ENCODE results near the gene ASB3.
"Not testable (repeated sequence)": the region's sequence is repeated elsewhere in the genome, so short reads cannot be mapped to it uniquely, and the experiment has no call there.

ASB3 gene

DNA sequence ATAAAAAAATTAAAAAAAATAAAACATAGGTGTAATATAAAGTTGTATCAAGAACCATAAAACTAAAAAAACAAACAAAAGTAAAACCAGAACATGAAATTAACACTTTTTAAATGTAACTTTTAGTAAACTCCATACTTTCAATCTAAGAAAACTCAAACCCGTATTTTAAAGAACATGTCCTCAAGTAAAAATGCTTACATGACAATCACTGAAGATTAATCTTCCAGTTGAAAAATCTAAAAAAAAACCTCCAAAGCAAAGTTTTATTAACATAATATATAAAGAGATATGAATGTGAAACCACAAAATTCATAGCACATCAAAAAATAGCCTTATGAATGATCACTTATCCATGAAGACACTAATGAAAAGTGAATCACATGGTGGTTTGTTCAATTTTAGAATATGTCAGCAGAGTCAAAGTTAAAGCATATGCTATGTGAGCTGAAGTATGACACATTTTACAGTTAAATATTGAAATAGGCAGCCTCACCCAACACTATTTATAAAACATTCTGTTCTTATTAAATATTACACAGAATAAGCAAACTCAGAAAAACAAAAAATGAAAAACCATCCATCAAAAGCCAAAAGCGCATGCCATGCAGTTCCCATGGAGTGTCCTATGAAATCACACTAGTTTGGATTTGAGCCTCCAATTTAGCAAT, 42.2 kb downstream of the ASB3 start:
- H3K9ac ChIP-seq (ENCODE audit: low read depth in 1 of 2, low read length in 2 of 2), result no peak overlapping the region
- H3K27ac ChIP-seq (ENCODE audit: low read depth in 2 of 2, low read length in 2 of 2), result no peak overlapping the region
- no peaks in the 10 kb centered on the region for H3K4me1 ChIP-seq (ENCODE audit: control insufficient read depth in 2 of 2, insufficient read depth in 2 of 2, low read length in 2 of 2)
- no peaks in the 10 kb centered on the region for H3K27me3 ChIP-seq (ENCODE audit: control insufficient read depth in 2 of 2, insufficient read depth in 2 of 2, low read length in 2 of 2)
- no peaks in the 10 kb centered on the region for H3K9me3 ChIP-seq (ENCODE audit: control insufficient read depth in 2 of 2, low read length in 2 of 2)
- H3K4me3 ChIP-seq (ENCODE audit: low read length in 2 of 2), result no peak overlapping the region
- peaks cover 7 to 11% of the 10 kb centered on the region in 2 donors for H3K36me3 ChIP-seq (ENCODE audit: control insufficient read depth in 2 of 2, insufficient read depth in 2 of 2, low read length in 2 of 2)

DNA sequence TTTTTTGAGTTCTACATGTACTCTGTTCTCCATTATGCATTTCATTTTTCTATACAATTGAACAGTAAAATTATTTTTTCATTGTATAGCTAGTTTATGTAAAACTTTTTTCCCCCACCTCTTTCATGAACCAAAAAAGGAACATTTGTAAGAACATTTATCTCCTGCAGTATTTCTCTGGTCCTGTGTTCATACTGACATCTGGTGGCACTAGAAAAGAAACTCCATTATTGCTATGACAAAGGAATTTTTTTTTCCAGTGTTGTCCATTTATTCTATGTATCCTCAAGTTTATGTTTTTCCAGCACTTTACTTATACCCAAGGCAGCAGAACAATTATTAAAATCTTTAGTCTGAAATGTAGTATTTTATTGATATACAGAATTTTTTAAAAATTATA, 46.6 kb downstream of the ASB3 start:
- H3K4me1 ChIP-seq (ENCODE audit: control insufficient read depth in 2 of 2, insufficient read depth in 2 of 2, low read length in 2 of 2), result no peaks in the 10 kb centered on the region
- peaks cover 0 to 3% of the 10 kb centered on the region in 2 donors for H3K36me3 ChIP-seq (ENCODE audit: control insufficient read depth in 2 of 2, insufficient read depth in 2 of 2, low read length in 2 of 2)
- no peaks in the 10 kb centered on the region for H3K27me3 ChIP-seq (ENCODE audit: control insufficient read depth in 2 of 2, insufficient read depth in 2 of 2, low read length in 2 of 2)
- no peak overlapping the region for H3K9ac ChIP-seq (ENCODE audit: low read depth in 1 of 2, low read length in 2 of 2)
- H3K4me3 ChIP-seq (ENCODE audit: low read length in 2 of 2), result no peak overlapping the region
- H3K27ac ChIP-seq (ENCODE audit: low read depth in 2 of 2, low read length in 2 of 2), result no peak overlapping the region
- H3K9me3 ChIP-seq (ENCODE audit: control insufficient read depth in 2 of 2, low read length in 2 of 2), result no peaks in the 10 kb centered on the region

DNA sequence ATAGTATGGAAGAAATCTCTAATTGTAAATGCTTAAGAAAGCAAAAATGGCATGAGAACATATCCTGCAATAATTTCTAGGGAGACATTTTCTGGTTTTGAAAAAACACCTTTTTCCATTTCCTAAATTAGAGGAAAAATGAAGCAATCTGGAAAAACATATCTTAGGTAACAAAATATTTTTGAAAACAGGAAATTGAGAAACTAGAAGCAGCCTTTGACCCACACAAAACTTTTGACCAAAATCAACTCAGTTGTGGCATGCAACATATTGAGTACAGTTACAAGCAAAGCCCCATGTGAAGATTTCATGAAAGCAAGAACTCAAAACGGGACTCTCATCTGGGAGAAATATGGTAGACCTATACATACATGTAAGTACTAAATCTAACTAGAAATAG, 47.7 kb downstream of the ASB3 start:
- H3K4me3 ChIP-seq (ENCODE audit: low read length in 2 of 2), result no peak overlapping the region
- H3K27me3 ChIP-seq (ENCODE audit: control insufficient read depth in 2 of 2, insufficient read depth in 2 of 2, low read length in 2 of 2), result no peaks in the 10 kb centered on the region
- H3K27ac ChIP-seq (ENCODE audit: low read depth in 2 of 2, low read length in 2 of 2), result no peak overlapping the region
- no peaks in the 10 kb centered on the region for H3K4me1 ChIP-seq (ENCODE audit: control insufficient read depth in 2 of 2, insufficient read depth in 2 of 2, low read length in 2 of 2)
- H3K9me3 ChIP-seq (ENCODE audit: control insufficient read depth in 2 of 2, low read length in 2 of 2), result no peaks in the 10 kb centered on the region
- no peak overlapping the region for H3K9ac ChIP-seq (ENCODE audit: low read depth in 1 of 2, low read length in 2 of 2)
- H3K36me3 ChIP-seq (ENCODE audit: control insufficient read depth in 2 of 2, insufficient read depth in 2 of 2, low read length in 2 of 2), result peaks cover under 1 to 3% of the 10 kb centered on the region in 2 donors

DNA sequence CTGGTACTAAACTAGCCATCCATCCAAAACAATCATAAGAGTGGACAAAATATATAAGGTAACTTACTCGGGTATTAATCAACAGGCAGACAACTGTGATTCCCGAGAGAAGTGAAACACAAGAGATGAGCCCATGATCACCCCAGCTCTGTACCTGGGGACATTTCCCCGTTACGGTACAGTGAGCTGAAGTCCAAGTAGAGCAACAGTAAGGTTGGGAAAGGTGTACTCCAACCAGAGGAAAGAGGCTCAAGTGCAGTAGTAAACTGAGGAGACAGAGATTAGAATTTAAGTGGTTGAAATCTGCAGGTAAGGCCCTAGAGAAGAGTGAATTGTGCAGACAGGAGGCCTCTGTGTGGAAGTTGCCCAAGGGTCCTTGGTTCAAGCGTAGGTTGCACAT, 49.7 kb downstream of the ASB3 start:
- Histone ChIP-seq H3K4me3 (ENCODE audit: low read length in 2 of 2) (no peak overlapping the region), H3K36me3 (ENCODE audit: control insufficient read depth in 2 of 2, insufficient read depth in 2 of 2, low read length in 2 of 2) (peaks cover 2 to 6% of the 10 kb centered on the region in 2 donors), H3K9ac (ENCODE audit: low read depth in 1 of 2, low read length in 2 of 2) (no peak overlapping the region), H3K4me1 (ENCODE audit: control insufficient read depth in 2 of 2, insufficient read depth in 2 of 2, low read length in 2 of 2) (no peaks in the 10 kb centered on the region), H3K27me3 (ENCODE audit: control insufficient read depth in 2 of 2, insufficient read depth in 2 of 2, low read length in 2 of 2) (no peaks in the 10 kb centered on the region), H3K9me3 (ENCODE audit: control insufficient read depth in 2 of 2, low read length in 2 of 2) (no peaks in the 10 kb centered on the region), H3K27ac (ENCODE audit: low read depth in 2 of 2, low read length in 2 of 2) (no peak overlapping the region)

DNA sequence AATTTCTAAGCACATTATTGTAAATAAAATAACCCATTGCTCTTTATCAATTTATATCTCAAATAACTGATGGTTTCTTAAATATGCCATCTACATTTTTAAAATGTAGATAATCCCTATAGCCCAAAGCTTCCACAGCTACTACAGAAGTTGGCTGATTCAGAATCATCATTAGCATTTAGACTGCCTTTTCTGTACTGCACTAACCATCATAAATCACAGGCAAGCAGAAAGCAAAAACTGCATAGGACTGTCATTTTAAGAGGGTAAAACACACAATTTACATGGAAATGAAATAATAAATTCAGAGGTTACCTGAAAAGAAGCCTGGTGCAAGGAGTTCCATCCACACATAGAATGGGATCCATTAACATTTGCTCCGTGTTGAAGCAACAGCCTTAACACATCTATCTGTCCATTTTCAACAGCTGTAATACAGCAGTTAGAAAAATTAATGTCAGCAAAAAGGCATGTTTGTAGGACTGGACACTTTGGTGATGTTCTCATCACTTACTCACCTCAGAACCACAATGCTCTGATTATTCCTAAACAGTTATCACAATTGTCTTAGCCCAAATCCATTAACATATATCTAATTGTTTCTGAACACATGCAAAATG, 57.5 kb downstream of the ASB3 start:
- Histone ChIP-seq H3K4me3 (ENCODE audit: low read length in 2 of 2) (no peak overlapping the region), H3K9me3 (ENCODE audit: control insufficient read depth in 2 of 2, low read length in 2 of 2) (no peaks in the 10 kb centered on the region), H3K27ac (ENCODE audit: low read depth in 2 of 2, low read length in 2 of 2) (no peak overlapping the region), H3K9ac (ENCODE audit: low read depth in 1 of 2, low read length in 2 of 2) (no peak overlapping the region), H3K36me3 (ENCODE audit: control insufficient read depth in 2 of 2, insufficient read depth in 2 of 2, low read length in 2 of 2) (peaks cover 5 to 6% of the 10 kb centered on the region in 2 donors), H3K4me1 (ENCODE audit: control insufficient read depth in 2 of 2, insufficient read depth in 2 of 2, low read length in 2 of 2) (no peaks in the 10 kb centered on the region), H3K27me3 (ENCODE audit: control insufficient read depth in 2 of 2, insufficient read depth in 2 of 2, low read length in 2 of 2) (no peaks in the 10 kb centered on the region)

DNA sequence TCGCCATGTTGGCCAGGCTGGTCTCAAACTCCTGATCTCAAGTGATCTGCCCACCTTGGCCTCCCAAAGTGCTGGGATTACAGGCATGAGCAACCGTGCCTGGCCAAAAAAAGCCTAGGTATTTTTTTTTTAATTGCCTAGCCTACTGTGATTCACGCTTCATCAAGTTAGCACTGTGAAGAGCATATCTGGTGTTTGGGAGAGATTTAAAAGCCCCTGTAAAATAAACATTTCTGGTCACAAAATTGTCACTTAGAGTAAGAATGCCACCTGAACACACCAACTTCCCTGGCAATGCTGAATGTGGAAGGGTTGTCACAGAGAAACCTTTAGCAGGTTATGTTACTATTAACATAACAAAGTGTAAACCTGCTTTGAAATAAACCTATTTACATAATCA, 58.8 kb downstream of the ASB3 start:
- Histone ChIP-seq H3K4me3 (ENCODE audit: low read length in 2 of 2) (no peak overlapping the region), H3K4me1 (ENCODE audit: control insufficient read depth in 2 of 2, insufficient read depth in 2 of 2, low read length in 2 of 2) (no peaks in the 10 kb centered on the region), H3K9ac (ENCODE audit: low read depth in 1 of 2, low read length in 2 of 2) (no peak overlapping the region), H3K9me3 (ENCODE audit: control insufficient read depth in 2 of 2, low read length in 2 of 2) (no peaks in the 10 kb centered on the region), H3K27me3 (ENCODE audit: control insufficient read depth in 2 of 2, insufficient read depth in 2 of 2, low read length in 2 of 2) (no peaks in the 10 kb centered on the region), H3K27ac (ENCODE audit: low read depth in 2 of 2, low read length in 2 of 2) (no peak overlapping the region), H3K36me3 (ENCODE audit: control insufficient read depth in 2 of 2, insufficient read depth in 2 of 2, low read length in 2 of 2) (peaks cover 2 to 4% of the 10 kb centered on the region in 2 donors)

DNA sequence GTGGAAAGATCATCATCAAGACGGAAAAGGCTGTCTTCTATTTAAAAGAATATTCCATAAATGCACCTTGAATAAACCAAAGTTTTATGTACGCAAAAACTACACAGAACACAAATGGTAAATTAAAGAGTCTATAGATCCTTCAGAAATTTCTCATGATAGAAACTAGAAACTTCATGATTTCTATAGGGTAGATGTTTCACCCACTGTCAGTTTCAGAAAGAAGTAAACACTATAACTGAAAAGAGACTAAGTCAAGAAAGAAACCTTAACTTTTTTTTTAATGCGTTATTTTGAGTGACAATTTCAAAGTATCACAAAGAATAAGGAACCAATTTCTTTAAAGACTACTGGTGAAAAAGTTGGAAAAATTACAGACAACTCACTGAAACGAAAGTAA, 61.1 kb downstream of the ASB3 start:
- Histone ChIP-seq H3K27ac (ENCODE audit: low read depth in 2 of 2, low read length in 2 of 2) (no peak overlapping the region), H3K4me3 (ENCODE audit: low read length in 2 of 2) (no peak overlapping the region), H3K4me1 (ENCODE audit: control insufficient read depth in 2 of 2, insufficient read depth in 2 of 2, low read length in 2 of 2) (no peaks in the 10 kb centered on the region), H3K9ac (ENCODE audit: low read depth in 1 of 2, low read length in 2 of 2) (no peak overlapping the region), H3K9me3 (ENCODE audit: control insufficient read depth in 2 of 2, low read length in 2 of 2) (no peaks in the 10 kb centered on the region), H3K27me3 (ENCODE audit: control insufficient read depth in 2 of 2, insufficient read depth in 2 of 2, low read length in 2 of 2) (no peaks in the 10 kb centered on the region), H3K36me3 (ENCODE audit: control insufficient read depth in 2 of 2, insufficient read depth in 2 of 2, low read length in 2 of 2) (peaks cover 2 to 3% of the 10 kb centered on the region in 2 donors)

- Histone ChIP-seq H3K9me3 (ENCODE audit: control insufficient read depth in 2 of 2, low read length in 2 of 2) (no peaks in the 10 kb centered on the region), H3K9ac (ENCODE audit: low read depth in 1 of 2, low read length in 2 of 2) (no peak overlapping the region), H3K27me3 (ENCODE audit: control insufficient read depth in 2 of 2, insufficient read depth in 2 of 2, low read length in 2 of 2) (no peaks in the 10 kb centered on the region), H3K4me1 (ENCODE audit: control insufficient read depth in 2 of 2, insufficient read depth in 2 of 2, low read length in 2 of 2) (no peaks in the 10 kb centered on the region), H3K36me3 (ENCODE audit: control insufficient read depth in 2 of 2, insufficient read depth in 2 of 2, low read length in 2 of 2) (peaks cover 0 to 3% of the 10 kb centered on the region in 2 donors), H3K27ac (ENCODE audit: low read depth in 2 of 2, low read length in 2 of 2) (no peak overlapping the region), H3K4me3 (ENCODE audit: low read length in 2 of 2) (no peak overlapping the region)
Measured at GRCh38 chr2:53724536-53724935, 62.2 kb downstream of the ASB3 start.

GRCh38 chr2:53720944-53721343, 65.8 kb downstream of the ASB3 start:
- not testable (repeated sequence) for H3K27me3 ChIP-seq (ENCODE audit: control insufficient read depth in 2 of 2, insufficient read depth in 2 of 2, low read length in 2 of 2); H3K9me3 ChIP-seq (ENCODE audit: control insufficient read depth in 2 of 2, low read length in 2 of 2); H3K36me3 ChIP-seq (ENCODE audit: control insufficient read depth in 2 of 2, insufficient read depth in 2 of 2, low read length in 2 of 2)

GRCh38 chr2:53715568-53715967, 71.2 kb downstream of the ASB3 start:
- H3K9ac ChIP-seq (ENCODE audit: low read depth in 1 of 2, low read length in 2 of 2), result no peak overlapping the region
- H3K27ac ChIP-seq (ENCODE audit: low read depth in 2 of 2, low read length in 2 of 2), result no peak overlapping the region
- H3K36me3 ChIP-seq (ENCODE audit: control insufficient read depth in 2 of 2, insufficient read depth in 2 of 2, low read length in 2 of 2), result peaks cover 4 to 6% of the 10 kb centered on the region in 2 donors
- H3K9me3 ChIP-seq (ENCODE audit: control insufficient read depth in 2 of 2, low read length in 2 of 2), result no peaks in the 10 kb centered on the region
- no peaks in the 10 kb centered on the region for H3K27me3 ChIP-seq (ENCODE audit: control insufficient read depth in 2 of 2, insufficient read depth in 2 of 2, low read length in 2 of 2)
- H3K4me1 ChIP-seq (ENCODE audit: control insufficient read depth in 2 of 2, insufficient read depth in 2 of 2, low read length in 2 of 2), result no peaks in the 10 kb centered on the region
- H3K4me3 ChIP-seq (ENCODE audit: low read length in 2 of 2), result no peak overlapping the region

More at GRCh38 chr2:53720944-53721343, 65.8 kb downstream of the ASB3 start:
- H3K4me1 ChIP-seq (ENCODE audit: control insufficient read depth in 2 of 2, insufficient read depth in 2 of 2, low read length in 2 of 2); H3K27ac ChIP-seq (ENCODE audit: low read depth in 2 of 2, low read length in 2 of 2); H3K4me3 ChIP-seq (ENCODE audit: low read length in 2 of 2); H3K9ac ChIP-seq (ENCODE audit: low read depth in 1 of 2, low read length in 2 of 2): not testable (repeated sequence)
